SK-N-MC (cell line): ENCODE measurements around the gene ECSIT.

ENCODE experiments used
- EZH2 ChIP-seq: fragments of 200-600 bp; sonication (generic); IDR thresholded peaks from one replicate; pipeline ENCODE4 v1.6.1; 2017; ENCODE audit warnings: antibody characterized with exemption
- POLR2AphosphoS5 ChIP-seq: IDR thresholded peaks from 2 replicates; pipeline ENCODE4 v1.6.1; 2012; ENCODE audit warnings: mild to moderate bottlenecking, low read depth, low read length, borderline replicate concordance

DNA sequence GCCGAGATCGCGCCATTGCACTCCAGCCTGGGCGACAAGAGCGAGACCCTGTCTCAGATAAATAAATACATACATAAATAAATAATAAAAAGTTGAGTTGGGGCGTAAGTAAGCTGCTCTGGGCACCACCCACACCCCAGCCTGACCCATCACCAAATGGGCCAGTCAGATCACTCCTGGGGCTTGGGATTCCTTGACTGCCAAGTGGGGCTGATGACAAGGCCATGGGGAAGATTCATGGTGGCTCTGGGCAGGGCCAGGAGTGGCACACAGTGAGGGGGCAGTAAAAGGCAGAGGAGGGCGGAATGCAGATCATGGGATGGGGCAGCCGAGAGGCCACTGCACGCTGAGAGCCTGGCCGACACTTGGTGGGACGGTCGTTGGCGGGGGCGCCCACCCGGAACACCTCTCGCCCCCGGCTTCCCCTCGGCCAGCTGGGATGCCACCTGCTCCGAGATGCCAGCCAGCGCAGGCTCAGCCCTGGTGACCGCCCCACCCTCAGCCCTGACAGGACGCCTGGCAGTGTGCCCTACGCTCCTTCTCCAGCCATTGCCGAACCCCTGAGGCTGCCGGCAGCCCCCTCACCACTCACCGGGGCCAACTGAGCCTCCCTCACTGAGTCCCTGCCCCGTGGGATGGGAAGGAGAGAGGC lies 34.2 kb downstream of the ECSIT start:
- TF ChIP-seq POLR2AphosphoS5 (no peak), EZH2 (no peak)
